H1 (cell line): Measurements from ENCODE around the gene CIAO2A. TPM values are rescaled to one million over a fixed set of nuclear protein-coding genes. Genes with fewer than 3 reads are reported as not detected.

Source experiments
- CTCF ChIA-PET: fragments of 300-600 bp; sonication (Branson Sonifier 250); formaldehyde crosslinking; loops from one replicate; lab custom pipeline; 2021; ENCODE audit not compliant: partially characterized antibody; lab: Charles Lee
- POLR2A ChIA-PET: fragments of 300-600 bp; sonication (Branson Sonifier 250); formaldehyde crosslinking; loops from one replicate; lab custom pipeline; 2021; ENCODE audit warnings: inconsistent platforms; ENCODE audit not compliant: partially characterized antibody; lab: Charles Lee
- DNase-seq, 2 experiments: peaks; one replicate each; pipeline versions ENCODE4 v3.0.0 to v3.0.0-alpha.2; 2010 to 2022; ENCODE audit warnings: low spot score in 2 of 2, low read depth in 1 of 2, mixed read lengths in 1 of 2
- FAIRE-seq: peaks from 2 replicates; lab custom pipeline; 2011; peaks lifted over from hg19 to GRCh38; lab: Jason Lieb, UNC
- H2AFZ ChIP-seq: 2 replicates; pipeline ENCODE4 v1.8.1; 2012; ENCODE audit warnings: low read length, inconsistent platforms
- H2AK5ac ChIP-seq: 2 replicates; pipeline ENCODE4 v1.6.1; 2013; ENCODE audit warnings: low read depth, low read length
- H2BK120ac ChIP-seq: replicated peaks from 2 replicates; pipeline ENCODE3; 2013; ENCODE audit warnings: low read depth, low read length, inconsistent platforms
- H2BK12ac ChIP-seq: 2 replicates; pipeline ENCODE4 v1.6.1; 2013; ENCODE audit warnings: low read depth, low read length
- H2BK15ac ChIP-seq: 2 replicates; pipeline ENCODE4 v1.6.1; 2013; ENCODE audit warnings: low read length
- H2BK20ac ChIP-seq: 2 replicates; pipeline ENCODE4 v1.6.1; 2013; ENCODE audit warnings: low read length
- H2BK5ac ChIP-seq: 2 replicates; pipeline ENCODE4 v1.6.1; 2013; ENCODE audit warnings: low read depth, low read length
- H3K14ac ChIP-seq: 2 replicates; pipeline ENCODE4 v1.6.1; 2013; ENCODE audit warnings: inconsistent platforms; ENCODE audit not compliant: insufficient read length
- H3K18ac ChIP-seq: 2 replicates; pipeline ENCODE4 v1.6.1; 2013; ENCODE audit warnings: low read length; ENCODE audit errors: extremely low read depth
- H3K23ac ChIP-seq: 2 replicates; pipeline ENCODE4 v1.6.1; 2013; ENCODE audit warnings: inconsistent platforms; ENCODE audit not compliant: insufficient read length
- H3K23me2 ChIP-seq: 2 replicates; pipeline ENCODE4 v1.6.1; 2013; ENCODE audit warnings: low read depth, low read length
- H3K27ac ChIP-seq: 2 replicates; pipeline ENCODE4 v1.6.1; 2011; ENCODE audit warnings: low read depth, low read length, inconsistent platforms
- H3K27me3 ChIP-seq, 4 experiments: replicated peaks in 1 of 4; 1 replicate in 1 of 4; 2 replicates in 3 of 4; pipeline versions ENCODE4 v1.6.1 to v1.8.1; 2011 to 2013; ENCODE audit warnings: low read length in 3 of 4, mild to moderate bottlenecking in 3 of 4, inconsistent platforms in 2 of 4, mixed read lengths in 2 of 4, moderate library complexity in 1 of 4; ENCODE audit not compliant: control insufficient read depth in 3 of 4, insufficient read depth in 3 of 4; ENCODE audit errors: extremely low read depth in 1 of 4
- H3K36me3 ChIP-seq, 4 experiments: 2 replicates each; pipeline versions ENCODE4 v1.6.1 to v1.8.1; 2011 to 2013; ENCODE audit warnings: mild to moderate bottlenecking in 4 of 4, low read length in 3 of 4, moderate library complexity in 2 of 4, control low read depth in 1 of 4, inconsistent platforms in 1 of 4; ENCODE audit not compliant: insufficient read depth in 4 of 4, control insufficient read depth in 2 of 4
- H3K4ac ChIP-seq: replicated peaks from 2 replicates; pipeline ENCODE3; 2013; ENCODE audit warnings: low read length, low read depth, mixed read lengths, inconsistent platforms; ENCODE audit not compliant: insufficient read length
- H3K4me1 ChIP-seq, 4 experiments: replicated peaks in 1 of 4; 1 replicate in 1 of 4; 2 replicates in 3 of 4; pipeline versions ENCODE4 v1.6.1 to v1.8.1; 2011 to 2013; ENCODE audit warnings: low read length in 3 of 4, inconsistent platforms in 2 of 4, mixed read lengths in 1 of 4; ENCODE audit not compliant: insufficient read depth in 4 of 4, control insufficient read depth in 3 of 4
- H3K4me2 ChIP-seq, 2 experiments: 2 replicates each; pipeline versions ENCODE4 v1.6.1 to v1.8.1; 2011 to 2013; ENCODE audit warnings: low read depth in 2 of 2, low read length in 2 of 2, control low read depth in 1 of 2, inconsistent platforms in 1 of 2, mild to moderate bottlenecking in 1 of 2; ENCODE audit not compliant: insufficient read depth in 1 of 2
- H3K4me3 ChIP-seq, 4 experiments: fragments of 200-600, 300-600 bp in 1 of 4; sonication (generic), shearing (Covaris generic), sonication (Bioruptor Twin) in 1 of 4; 2 replicates each; pipeline versions ENCODE4 v1.5.1 to v1.8.1; 2011 to 2016; ENCODE audit warnings: low read length in 4 of 4, low read depth in 3 of 4, control low read depth in 2 of 4, inconsistent platforms in 2 of 4, mild to moderate bottlenecking in 2 of 4, mixed read lengths in 1 of 4, moderate library complexity in 1 of 4; ENCODE audit not compliant: insufficient read depth in 2 of 4; ENCODE audit errors: extremely low read depth in 1 of 4
- H3K56ac ChIP-seq: replicated peaks from 2 replicates; pipeline ENCODE3; 2013; ENCODE audit warnings: low read depth, mild to moderate bottlenecking, mixed read lengths, low read length, inconsistent platforms; ENCODE audit not compliant: insufficient read length
- H3K79me1 ChIP-seq: 2 replicates; pipeline ENCODE4 v1.6.1; 2013; ENCODE audit warnings: low read depth, low read length, control low read depth
- H3K79me2 ChIP-seq, 2 experiments: 2 replicates each; pipeline versions ENCODE4 v1.6.1 to v1.8.1; 2012 to 2013; ENCODE audit warnings: low read length in 2 of 2, mild to moderate bottlenecking in 2 of 2, inconsistent platforms in 1 of 2; ENCODE audit not compliant: insufficient read depth in 2 of 2, control insufficient read depth in 1 of 2
- H3K9ac ChIP-seq, 4 experiments: replicated peaks in 1 of 4; 1 replicate in 1 of 4; 2 replicates in 3 of 4; pipeline versions ENCODE4 v1.6.1 to v1.8.1; 2011 to 2013; ENCODE audit warnings: low read depth in 3 of 4, low read length in 3 of 4, control low read depth in 2 of 4, mild to moderate bottlenecking in 2 of 4, moderate library complexity in 2 of 4, inconsistent platforms in 1 of 4; ENCODE audit errors: extremely low read depth in 1 of 4
- H3K9me3 ChIP-seq, 2 experiments: 2 replicates each; pipeline versions ENCODE4 v1.6.1 to v1.8.1; 2012 to 2013; ENCODE audit warnings: mild to moderate bottlenecking in 2 of 2, moderate library complexity in 2 of 2, control low read depth in 1 of 2, inconsistent platforms in 1 of 2, low read depth in 1 of 2, low read length in 1 of 2, mixed read lengths in 1 of 2; ENCODE audit not compliant: insufficient read depth in 2 of 2
- H4K20me1 ChIP-seq, 2 experiments: replicated peaks in 1 of 2; 2 replicates each; pipeline versions ENCODE3 to v1.8.1; 2011 to 2013; ENCODE audit warnings: inconsistent platforms in 2 of 2, low read length in 2 of 2, mild to moderate bottlenecking in 1 of 2; ENCODE audit not compliant: insufficient read depth in 2 of 2, control insufficient read depth in 1 of 2
- H4K5ac ChIP-seq: 2 replicates; pipeline ENCODE4 v1.6.1; 2013; ENCODE audit warnings: low read length, low read depth, mixed read lengths, inconsistent platforms; ENCODE audit not compliant: insufficient read length
- H4K8ac ChIP-seq: 2 replicates; pipeline ENCODE4 v1.8.0; 2013; ENCODE audit warnings: mild to moderate bottlenecking, moderate library complexity, low read length, inconsistent platforms; ENCODE audit not compliant: insufficient read depth; ENCODE audit errors: extremely low read depth
- H4K91ac ChIP-seq: replicated peaks from 2 replicates; pipeline ENCODE3; 2013; ENCODE audit warnings: low read length, mixed read lengths, inconsistent platforms; ENCODE audit not compliant: insufficient read length
- CBX5 ChIP-seq: fragments of 300-800, 300-1000 bp; sonication (generic); IDR thresholded peaks from 2 replicates; pipeline ENCODE4 v1.7.1; 2016; ENCODE audit warnings: antibody characterized with exemption, low read length, low read depth
- CTCF ChIP-seq, 3 experiments: IDR thresholded peaks; 1 replicate in 2 of 3; 2 replicates in 1 of 3; pipeline versions ENCODE4 v1.5.1 to v1.6.1; 2011; ENCODE audit warnings: low read length in 3 of 3, mild to moderate bottlenecking in 3 of 3, inconsistent platforms in 2 of 3, low read depth in 1 of 3, moderate library complexity in 1 of 3; ENCODE audit not compliant: insufficient read depth in 1 of 3; ENCODE audit errors: control extremely low read depth in 1 of 3
- EP300 ChIP-seq, 2 experiments: IDR thresholded peaks; 1 replicate in 1 of 2; 2 replicates in 1 of 2; pipeline ENCODE4 v1.6.1; 2011 to 2012; ENCODE audit warnings: low read depth in 2 of 2, low read length in 2 of 2, mild to moderate bottlenecking in 2 of 2, borderline replicate concordance in 1 of 2, inconsistent platforms in 1 of 2, moderate library complexity in 1 of 2
- RFX5 ChIP-seq: IDR thresholded peaks from 2 replicates; pipeline ENCODE4 v1.6.1; 2011; ENCODE audit warnings: low read depth, low read length, improper control_type of control experiment, borderline replicate concordance
- RXRA ChIP-seq: IDR thresholded peaks from 2 replicates; pipeline ENCODE4 v1.6.1; 2011; ENCODE audit warnings: low read depth, mild to moderate bottlenecking, low read length, moderate library complexity; ENCODE audit not compliant: insufficient read depth
- SP1 ChIP-seq: IDR thresholded peaks from 2 replicates; pipeline ENCODE4 v1.6.1; 2011; ENCODE audit warnings: low read depth, low read length
- WGBS, 2 experiments: shearing (Covaris generic) in 1 of 2; methylation state at CpG; one replicate each; pipeline versions ENCODE4 v1.1.6 to v1.1.7; 2013 to 2015; ENCODE audit warnings: low lambda C conversion rate in 2 of 2, mixed read lengths in 2 of 2, inconsistent platforms in 1 of 2, low coverage in 1 of 2, missing lambda C conversion rate in 1 of 2; ENCODE audit not compliant: insufficient replicate concordance in 2 of 2, insufficient coverage in 1 of 2, insufficient read length in 1 of 2; ENCODE audit errors: extremely low coverage in 1 of 2, missing lambda C conversion rate in 1 of 2; 5-methylcytosine and 5-hydroxymethylcytosine counted together
- polyA plus RNA-seq, 7 experiments: library from polyadenylated mRNA; depleted of rRNA in 3 of 7; stranded (reverse) in 5 of 7; unstranded in 2 of 7; fragments of >200 nt in 5 of 7; fragments of 200-250 nt in 2 of 7; gene quantifications; 1 replicate in 5 of 7; 2 replicates in 1 of 7; 4 replicates in 1 of 7; pipeline versions ENCODE4 v1.2.1 to v1.2.3, GENCODE V29; 2011 to 2013; ENCODE audit warnings: missing spikeins in 2 of 7, mixed read lengths in 2 of 7
- total RNA-seq: library from RNA; stranded (reverse); fragmentation: NEBNext Ultra II Directional; extraction: Animal tissue kit (Norgen Biotek cat#: 25700); gene quantifications from 2 replicates; pipeline ENCODE4 v1.2.1, GENCODE V29; 2021

Gene CIAO2A
- total and polyA plus RNA-seq, 2 of the 8 experiments (the other 6 are each of a cell fraction or from before 2014, with no cell fraction given), result 76.4 to 86.5 TPM

GRCh38 chr15:64032329-64032728 is 61.3 kb downstream of the CIAO2A start:
- FAIRE-seq (no peak), DNase-seq (no peak)
- Histone ChIP-seq H2BK120ac (no peak overlapping the region), H3K4me1 (peaks cover 0 to 2% (median 0%) of the 10 kb centered on the region in 4 experiments; a peak in 1 of 7 replicates), H2BK12ac (no peak overlapping the region), H3K23me2 (no peaks in the 10 kb centered on the region; the same call in 1 of the 2 replicates), H3K79me2 (no peaks in the 10 kb centered on the region), H2BK5ac (no peak overlapping the region), H3K9me3 (no peaks in the 10 kb centered on the region), H2AFZ (no peak overlapping the region), H3K14ac (no peak overlapping the region), H4K91ac (no peak overlapping the region), H3K9ac (no peak overlapping the region), H3K4ac (no peak overlapping the region), H4K5ac (no peak overlapping the region), H4K8ac (no peak overlapping the region), H3K4me3 (no peak overlapping the region), H4K20me1 (no peaks in the 10 kb centered on the region), H2BK15ac (no peak overlapping the region), H3K27ac (no peak overlapping the region), H3K23ac (no peak overlapping the region), H3K27me3 (no peaks in the 10 kb centered on the region), H3K4me2 (no peak overlapping the region), H3K36me3 (no peaks in the 10 kb centered on the region; a peak in 1 of 8 replicates), H3K18ac (no peak overlapping the region), H3K56ac (no peak overlapping the region), H2AK5ac (no peak overlapping the region), H3K79me1 (no peaks in the 10 kb centered on the region; the same call in 1 of the 2 replicates), H2BK20ac (no peak overlapping the region)
- ChIA-PET POLR2A (no interaction called here), CTCF (interaction anchor here (1.5 kb wide), 1 partner anchor 280 kb away, joined by 4 read pairs; no protein-coding TSS in a partner anchor)
- WGBS, 2 experiments, result 90% methylated on average over 5 of the region's 5 CpGs; no CpG with 5 or more reads in 1 of the 2 experiments
- no peak for TF ChIP-seq EP300 (IDR thresholded peaks at IDR 0.05; ENCODE audit: borderline replicate concordance in 1 of 2, low read depth in 2 of 2, low read length in 2 of 2)
- no peak for TF ChIP-seq SP1
- no peak for TF ChIP-seq RXRA
- TF ChIP-seq CBX5, result no peak
- TF ChIP-seq CTCF (IDR thresholded peaks at IDR 0.05; ENCODE audit: control extremely low read depth in 1 of 3, insufficient read depth in 1 of 3, low read depth in 1 of 3, low read length in 3 of 3), result no peak
- no peak for TF ChIP-seq RFX5
